DLD1 (cell line): ENCODE data around the gene BATF.

Experiments
- in situ Hi-C: cut with HindIII; loops from 2 replicates; pipeline ENCODE4 v1.10.0; 2017; ENCODE audit warnings: low sequenced_read_pairs

BATF gene

DNA sequence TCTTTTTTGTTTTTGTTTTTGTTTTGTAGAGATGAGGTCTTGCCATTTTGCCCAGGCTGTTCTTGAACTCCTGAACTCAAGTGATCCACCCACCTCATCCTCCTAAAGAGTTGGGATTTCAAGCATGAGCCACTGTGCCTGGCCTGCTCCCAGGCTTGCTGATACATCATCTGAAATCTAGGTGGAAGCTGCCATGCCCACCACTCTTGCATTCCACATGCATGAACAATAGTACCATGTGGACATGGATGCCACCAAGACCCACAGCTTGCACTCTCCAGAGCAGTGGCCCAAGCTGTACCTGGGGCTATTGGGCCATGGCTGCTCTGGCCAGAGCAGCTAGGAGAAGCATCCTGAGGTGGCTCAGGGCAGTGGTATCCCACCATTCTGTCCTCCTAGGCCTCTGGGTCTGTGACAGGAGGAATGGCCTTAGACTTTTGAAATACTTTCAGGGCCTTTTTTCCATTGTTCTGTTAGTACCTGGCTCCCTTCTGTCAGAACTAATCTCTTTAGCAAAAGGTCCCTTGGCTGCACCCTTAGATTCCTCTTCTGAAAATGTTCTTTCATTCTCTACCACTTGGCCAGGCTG, 69.8 kb downstream of the BATF start:
- in situ Hi-C loops, result no loop called here

- in situ Hi-C loops, result no loop called here
These were observed 73.0 kb downstream of the BATF start for GRCh38 chr14:75595226-75595625.
